Activated naive CD4-positive, alpha-beta T cell treated with anti-CD3 and anti-CD28 coated beads, Interleukin-2, amount 50 U/mL, for 72 hours (primary cell): ENCODE measurements around the gene BLTP3A. TPM values are rescaled to one million over a fixed set of nuclear protein-coding genes. Genes with fewer than 3 reads are reported as not detected.
A peak's percentile ranks its signal among the peaks of the same experiment; 100 is the strongest.
"Not testable (repeated sequence)": the region's sequence is repeated elsewhere in the genome, so short reads cannot be mapped to it uniquely, and the experiment has no call there.

ENCODE experiments used
- ATAC-seq, 2 donors: fragments of 150-1000 bp; cut with Tn5 transposase; 2 replicates each; pipeline ENCODE4 v1.10.0; 2021; ENCODE audit warnings: mild to moderate bottlenecking in 2 of 2, moderate library complexity in 2 of 2
- DNase-seq, 2 donors: peaks; one replicate each; pipeline ENCODE4 v3.0.0; 2021 to 2022; ENCODE audit warnings: low spot score in 2 of 2
- H3K27ac Mint-ChIP-seq, 2 donors: one replicate each; pipeline ENCODE4 v1.8.0; 2022; ENCODE audit warnings: mild to moderate bottlenecking in 2 of 2, mixed read lengths in 2 of 2
- H3K36me3 Mint-ChIP-seq, 2 donors: one replicate each; pipeline ENCODE4 v1.8.0; 2022; ENCODE audit warnings: mixed read lengths in 2 of 2
- H3K9me3 Mint-ChIP-seq, 2 donors: one replicate each; pipeline ENCODE4 v1.8.0; 2022; ENCODE audit warnings: mixed read lengths in 2 of 2
- total RNA-seq, 2 donors: library from RNA; stranded (reverse); gene quantifications; one replicate each; pipeline ENCODE4 v1.2.3, GENCODE V29; 2022

BLTP3A gene, protein sequence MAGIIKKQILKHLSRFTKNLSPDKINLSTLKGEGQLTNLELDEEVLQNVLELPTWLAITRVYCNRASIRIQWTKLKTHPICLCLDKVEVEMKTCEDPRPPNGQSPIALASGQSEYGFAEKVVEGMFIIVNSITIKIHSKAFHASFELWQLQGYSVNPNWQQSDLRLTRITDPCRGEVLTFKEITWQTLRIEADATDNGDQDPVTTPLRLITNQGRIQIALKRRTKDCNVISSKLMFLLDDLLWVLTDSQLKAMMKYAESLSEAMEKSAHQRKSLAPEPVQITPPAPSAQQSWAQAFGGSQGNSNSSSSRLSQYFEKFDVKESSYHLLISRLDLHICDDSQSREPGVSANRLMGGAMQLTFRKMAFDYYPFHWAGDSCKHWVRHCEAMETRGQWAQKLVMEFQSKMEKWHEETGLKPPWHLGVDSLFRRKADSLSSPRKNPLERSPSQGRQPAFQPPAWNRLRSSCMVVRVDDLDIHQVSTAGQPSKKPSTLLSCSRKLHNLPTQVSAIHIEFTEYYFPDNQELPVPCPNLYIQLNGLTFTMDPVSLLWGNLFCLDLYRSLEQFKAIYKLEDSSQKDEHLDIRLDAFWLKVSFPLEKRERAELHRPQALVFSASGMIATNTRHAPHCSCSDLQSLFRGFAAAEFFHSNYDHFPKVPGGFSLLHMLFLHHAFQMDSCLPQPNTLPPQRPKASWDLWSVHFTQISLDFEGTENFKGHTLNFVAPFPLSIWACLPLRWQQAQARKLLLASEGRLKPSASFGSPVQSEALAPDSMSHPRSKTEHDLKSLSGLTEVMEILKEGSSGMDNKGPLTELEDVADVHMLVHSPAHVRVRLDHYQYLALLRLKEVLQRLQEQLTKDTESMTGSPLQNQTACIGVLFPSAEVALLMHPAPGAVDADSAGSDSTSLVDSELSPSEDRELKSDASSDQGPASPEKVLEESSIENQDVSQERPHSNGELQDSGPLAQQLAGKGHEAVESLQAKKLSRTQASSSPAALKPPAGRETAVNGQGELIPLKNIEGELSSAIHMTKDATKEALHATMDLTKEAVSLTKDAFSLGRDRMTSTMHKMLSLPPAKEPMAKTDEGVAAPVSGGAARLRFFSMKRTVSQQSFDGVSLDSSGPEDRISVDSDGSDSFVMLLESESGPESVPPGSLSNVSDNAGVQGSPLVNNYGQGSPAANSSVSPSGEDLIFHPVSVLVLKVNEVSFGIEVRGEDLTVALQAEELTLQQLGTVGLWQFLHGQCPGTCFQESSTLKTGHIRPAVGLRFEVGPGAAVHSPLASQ (N-terminal part only)
- total RNA-seq, result 10 to 100 TPM; 11.1 to 15.0 TPM

DNA sequence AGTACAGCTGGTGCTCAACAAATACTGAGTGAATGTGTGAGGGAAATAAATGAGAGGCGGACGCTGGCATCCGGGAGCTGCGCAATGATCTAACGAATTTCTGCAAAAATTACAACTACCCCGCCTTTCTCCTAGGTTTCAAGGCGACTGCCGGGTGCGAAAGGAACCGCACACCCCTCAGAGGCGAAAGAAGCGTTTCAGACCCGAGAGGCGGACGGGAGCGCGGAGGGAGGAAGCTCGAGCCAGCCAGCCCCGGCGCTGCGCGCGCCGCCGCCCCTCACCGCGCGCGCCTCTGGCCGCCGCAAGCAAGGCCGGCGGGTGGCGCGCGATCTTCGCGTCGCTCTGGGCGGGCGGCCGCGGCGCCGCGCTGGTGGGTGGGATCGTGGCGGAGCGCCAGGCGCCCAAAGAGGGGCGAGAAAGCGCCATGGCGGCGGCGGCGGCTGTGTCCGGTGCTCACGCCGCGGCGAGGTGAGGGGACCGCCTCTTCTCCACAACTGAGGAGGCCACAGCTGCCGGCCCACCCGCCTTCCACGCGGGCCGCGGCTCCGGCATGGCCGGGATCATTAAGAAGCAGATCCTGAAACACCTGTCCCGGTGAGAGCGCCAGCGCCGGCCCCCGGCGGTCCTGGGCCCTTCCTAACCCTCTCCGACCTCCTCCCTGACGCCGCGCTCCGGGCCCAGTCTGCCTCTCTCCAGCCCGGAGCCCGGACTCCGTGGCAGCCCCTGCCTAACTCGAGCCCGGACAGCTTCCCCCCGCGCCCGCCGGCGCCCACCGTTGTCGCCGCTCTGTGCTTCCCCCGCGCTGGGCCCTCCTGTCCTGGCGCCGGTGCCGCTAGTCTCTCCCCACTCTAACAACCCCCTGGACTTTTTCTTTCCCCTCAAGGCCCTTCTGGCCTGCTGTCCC is at the start of gene BLTP3A:
Gene BLTP3A (plus strand): TSS at position 383 of the 904 bp plus-strand sequence. CDS start 168 bp downstream, at position 551.
- H3K36me3 Mint-ChIP-seq, result peaks cover 9 to 16% of the 10 kb centered on the region in 2 donors
- ATAC-seq (peak; percentile 92 to 96), DNase-seq (peak; percentile 75 to 81)
- H3K27ac Mint-ChIP-seq, result peak within 1 kb of the TSS; percentile 95 to 96
- no peaks in the 10 kb centered on the region for H3K9me3 Mint-ChIP-seq

DNA sequence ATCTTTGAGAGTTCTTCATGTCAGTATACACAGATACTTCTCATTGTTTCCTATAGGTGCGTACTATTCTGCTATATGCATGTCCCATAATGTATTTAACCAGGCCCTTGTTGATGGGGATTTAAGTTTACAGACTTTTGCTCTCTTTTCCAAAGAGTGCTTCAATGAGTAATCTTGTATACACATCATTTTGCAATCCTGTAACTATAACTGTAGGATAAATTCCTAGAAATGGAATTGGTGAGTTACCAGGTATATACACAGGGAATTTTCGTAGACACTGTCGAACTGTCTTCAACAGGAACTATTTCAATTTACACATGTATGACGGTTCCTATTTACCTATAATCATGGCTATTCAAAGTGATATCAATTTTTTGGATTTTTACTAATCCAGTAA is 49.8 kb upstream of the BLTP3A start:
- no peak overlapping the region for H3K27ac Mint-ChIP-seq
- DNase-seq (no peak), ATAC-seq (no peak)
- H3K9me3 Mint-ChIP-seq, result no peaks in the 10 kb centered on the region
- H3K36me3 Mint-ChIP-seq, result no peaks in the 10 kb centered on the region

DNA sequence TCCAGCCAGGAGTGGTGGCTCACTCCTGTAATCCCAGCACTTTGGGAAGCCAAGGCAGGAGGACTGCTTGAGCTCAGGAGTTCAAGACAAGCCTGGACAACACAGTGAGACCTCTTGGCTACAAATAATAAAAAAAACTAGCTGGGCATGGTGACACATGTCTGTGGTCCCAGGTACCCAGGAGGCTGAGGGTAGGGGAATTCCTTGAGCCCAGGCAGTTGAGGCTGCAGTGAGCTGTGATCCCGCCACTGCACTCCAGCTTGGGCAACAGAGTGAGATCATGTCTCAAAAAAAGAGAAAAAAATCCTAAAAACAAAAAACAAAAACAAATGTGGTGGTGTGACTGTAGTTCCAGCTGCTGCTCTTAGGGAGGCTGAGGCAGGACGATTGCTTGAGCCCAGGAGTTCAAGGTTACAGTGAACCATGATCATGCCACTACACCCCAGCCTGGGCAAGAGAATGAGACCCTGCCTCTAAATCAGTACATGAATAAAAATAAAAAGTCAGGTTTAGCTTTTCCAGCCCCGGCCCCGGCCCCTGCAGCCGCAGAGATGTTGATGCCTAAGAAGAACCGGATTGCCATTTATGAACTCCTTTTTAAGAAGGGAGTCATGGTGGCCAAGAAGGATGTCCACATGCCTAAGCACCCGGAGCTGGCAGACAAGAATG is 48.1 kb upstream of the BLTP3A start:
- ATAC-seq, result no peak

DNA sequence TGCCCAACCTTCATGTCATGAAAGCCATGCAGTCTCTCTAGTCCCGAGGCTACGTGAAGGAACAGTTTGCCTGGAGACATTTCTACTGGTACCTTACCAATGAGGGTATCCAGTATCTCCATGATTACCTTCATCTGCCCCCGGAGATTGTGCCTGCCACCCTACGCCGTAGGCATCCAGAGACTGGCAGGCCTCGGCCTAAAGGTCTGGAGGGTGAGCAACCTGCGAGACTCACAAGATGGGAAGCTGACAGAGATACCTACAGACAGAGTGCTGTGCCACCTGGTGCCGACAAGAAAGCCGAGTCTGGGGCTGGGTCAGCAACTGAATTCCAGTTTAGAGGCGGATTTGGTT is 47.6 kb upstream of the BLTP3A start:
- H3K36me3 Mint-ChIP-seq, H3K9me3 Mint-ChIP-seq, DNase-seq, ATAC-seq, H3K27ac Mint-ChIP-seq: not testable (repeated sequence)

More for the DNA sequence above, 48.1 kb upstream of the BLTP3A start:
- DNase-seq, result no peak
- no peaks in the 10 kb centered on the region for H3K36me3 Mint-ChIP-seq
- no peaks in the 10 kb centered on the region for H3K9me3 Mint-ChIP-seq
- no peak overlapping the region for H3K27ac Mint-ChIP-seq

DNA sequence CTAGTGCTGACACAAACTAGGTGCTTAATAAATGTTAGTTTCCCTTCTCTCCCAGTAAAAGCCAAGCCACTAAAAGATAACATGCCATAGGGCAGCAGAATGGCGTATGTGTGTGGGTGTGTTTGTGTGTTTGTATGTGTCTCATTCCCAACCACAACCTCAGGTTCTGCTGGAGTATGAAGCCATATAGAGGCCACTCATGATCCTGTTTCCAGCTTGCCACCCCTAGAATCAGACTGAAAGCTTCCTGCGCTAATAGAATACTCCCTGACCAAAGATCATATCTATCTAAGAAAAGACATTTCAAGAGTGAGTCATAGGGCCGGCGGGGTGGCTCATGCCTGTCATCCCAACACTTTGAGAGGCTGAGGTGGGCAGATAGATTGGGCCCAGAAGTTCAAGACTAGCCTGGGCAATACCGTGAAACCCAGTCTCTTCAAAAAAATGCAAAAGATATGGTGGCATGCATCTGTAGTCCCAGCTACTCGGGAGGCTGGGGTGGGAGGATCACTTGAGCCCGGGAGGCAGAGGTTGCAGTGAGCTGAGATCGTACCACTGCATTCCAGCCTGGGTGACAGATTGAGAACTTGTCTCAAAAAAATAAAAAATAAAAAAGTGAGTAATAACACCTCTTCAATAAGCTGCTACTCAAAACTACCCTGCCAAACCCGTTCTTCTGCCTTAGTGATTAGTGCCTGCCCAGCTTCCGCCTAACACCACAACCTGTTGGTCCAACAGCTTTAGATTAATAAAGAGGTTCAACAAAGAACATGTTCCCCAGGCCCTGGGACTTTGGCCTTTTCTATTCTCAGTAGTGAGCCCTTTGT is 46.4 kb upstream of the BLTP3A start:
- DNase-seq, result no peak
- no peaks in the 10 kb centered on the region for H3K36me3 Mint-ChIP-seq
- H3K27ac Mint-ChIP-seq, result peak overlapping the region; percentile 3 to 65
- no peaks in the 10 kb centered on the region for H3K9me3 Mint-ChIP-seq
- ATAC-seq, result peak; percentile 24 to 63

DNA sequence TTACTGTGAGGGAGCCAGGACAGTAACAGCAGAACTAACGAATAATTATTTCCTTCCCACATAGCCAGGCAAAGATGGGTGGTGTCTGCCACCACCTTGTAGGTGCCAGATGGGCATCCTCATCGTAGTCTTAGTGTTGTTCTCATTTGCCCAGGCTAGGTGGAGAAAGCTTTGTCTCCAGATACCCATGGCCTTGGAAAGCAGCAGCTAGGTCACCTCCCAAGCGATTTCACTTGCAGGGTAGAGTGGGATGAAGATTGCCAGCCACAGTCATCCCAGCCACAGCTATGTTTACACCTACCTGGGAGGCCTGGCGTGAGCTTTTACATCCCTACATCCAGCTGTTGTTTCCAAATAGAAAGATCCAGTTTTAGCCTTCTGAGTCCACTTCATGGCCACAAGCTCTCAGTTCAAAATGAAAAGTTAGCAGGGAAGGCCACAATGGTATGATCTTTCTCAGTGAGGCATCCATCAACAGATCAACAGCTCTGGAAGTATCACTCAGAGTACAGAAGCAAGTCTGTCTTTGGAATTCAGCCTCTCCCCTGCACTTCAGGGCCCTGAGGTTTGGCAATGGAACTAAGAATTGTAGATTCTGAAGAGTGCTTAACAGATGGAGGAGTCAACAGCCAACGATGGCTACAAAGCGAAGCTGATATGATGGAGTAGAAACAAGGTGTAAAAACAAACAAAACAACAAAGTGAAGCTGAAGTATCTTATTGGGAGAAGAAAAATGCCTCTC is 45.6 kb upstream of the BLTP3A start:
- Mint-ChIP-seq H3K27ac (peak overlapping the region in 1 of 2 donors; percentile 65), H3K9me3 (no peaks in the 10 kb centered on the region), H3K36me3 (no peaks in the 10 kb centered on the region)
- DNase-seq (no peak), ATAC-seq (no peak)

DNA sequence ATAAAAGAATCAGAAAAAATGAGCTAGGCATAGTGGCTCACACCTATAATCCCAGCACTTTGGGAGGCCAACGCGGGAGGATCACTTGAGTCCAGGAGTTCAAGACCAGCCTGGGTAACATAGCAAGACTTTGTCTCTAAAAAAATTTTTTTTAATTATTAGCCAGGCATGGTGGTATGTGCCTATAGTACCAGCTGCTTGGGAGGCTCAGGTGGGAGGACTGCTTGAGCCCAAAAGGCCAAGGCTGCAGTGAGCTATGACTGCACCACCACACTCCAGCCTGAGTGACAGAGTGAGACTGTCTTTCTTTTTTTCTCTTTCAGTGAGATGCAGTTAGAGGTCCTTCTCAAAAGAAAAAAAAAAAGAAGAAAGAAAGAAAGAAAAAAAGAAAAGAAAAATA is 43.1 kb upstream of the BLTP3A start:
- Mint-ChIP-seq H3K27ac (no peak overlapping the region), H3K9me3 (no peaks in the 10 kb centered on the region), H3K36me3 (no peaks in the 10 kb centered on the region)
- no peak for DNase-seq
- no peak for ATAC-seq

DNA sequence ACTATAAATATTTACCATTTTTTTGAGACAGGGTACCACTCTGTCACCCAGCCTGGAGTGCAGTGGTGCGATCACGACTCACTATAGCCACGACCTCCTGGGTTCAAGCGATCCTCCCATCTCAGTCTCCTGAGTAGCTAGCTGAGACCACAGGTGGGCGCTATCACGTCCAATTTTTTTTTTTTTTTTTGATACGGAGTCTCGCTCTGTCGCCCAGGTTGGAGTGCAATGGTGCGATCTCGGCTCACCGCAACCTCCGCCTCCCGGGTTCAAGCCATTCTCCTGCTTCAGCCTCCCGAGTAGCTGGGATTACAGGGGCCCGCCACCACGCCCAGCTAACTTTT is 35.4 kb upstream of the BLTP3A start:
- not testable (repeated sequence) for H3K36me3 Mint-ChIP-seq, H3K27ac Mint-ChIP-seq, H3K9me3 Mint-ChIP-seq
- DNase-seq (peak in 1 of 2 donors; percentile 48), ATAC-seq (peak; percentile 29 to 43)

DNA sequence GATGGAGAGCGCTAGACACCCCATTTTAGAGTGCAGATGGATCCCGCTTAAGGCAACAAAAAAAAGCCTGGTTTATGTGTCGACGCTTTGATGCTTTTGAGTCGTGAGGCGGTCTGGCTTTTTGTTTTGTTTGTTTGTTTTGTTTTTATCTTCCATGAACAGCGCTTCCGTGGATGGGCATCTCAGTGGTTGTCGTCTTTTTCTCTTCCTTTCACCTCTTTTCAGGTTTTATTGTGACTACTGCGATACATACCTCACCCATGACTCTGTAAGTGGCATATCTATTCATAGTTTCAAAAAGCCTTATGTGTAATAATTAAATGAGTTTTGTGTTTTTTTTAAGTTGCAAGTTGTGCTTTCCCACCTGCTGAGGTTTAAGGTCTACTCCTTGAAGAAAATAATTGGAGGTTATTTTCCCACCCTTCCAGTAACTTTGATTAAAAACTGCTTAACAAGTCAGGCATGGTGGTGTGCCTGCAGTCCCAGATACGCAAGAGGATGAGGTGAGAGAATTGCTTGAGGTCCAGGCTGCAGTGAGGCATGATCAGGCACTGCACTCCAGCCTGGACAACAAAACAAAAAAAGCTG is 34.1 kb upstream of the BLTP3A start:
- H3K27ac Mint-ChIP-seq, result no peak overlapping the region
- no peaks in the 10 kb centered on the region for H3K9me3 Mint-ChIP-seq
- peaks cover 7 to 9% of the 10 kb centered on the region in 2 donors for H3K36me3 Mint-ChIP-seq
- DNase-seq, result no peak
- ATAC-seq, result no peak

DNA sequence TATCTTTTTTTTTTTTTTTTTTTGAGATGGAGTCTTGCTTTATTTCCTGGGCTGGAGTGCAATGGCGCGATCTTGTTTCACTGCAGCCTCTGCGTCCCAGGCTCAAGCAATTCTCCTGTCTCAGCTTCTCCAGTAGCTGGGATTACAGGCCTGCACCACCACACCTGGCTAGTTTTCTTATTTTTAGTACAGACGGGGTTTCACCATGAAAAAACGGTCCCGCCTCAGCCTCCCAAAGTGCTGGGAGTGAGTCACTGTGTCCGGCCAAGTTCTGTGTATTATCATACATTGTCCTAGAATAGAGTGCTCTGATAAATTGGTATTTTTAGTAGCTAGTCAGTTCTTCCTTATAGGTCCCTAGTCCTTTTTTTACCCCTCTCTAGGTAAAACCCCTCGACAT is 31.8 kb upstream of the BLTP3A start:
- DNase-seq, result no peak
- Mint-ChIP-seq H3K9me3 (no peaks in the 10 kb centered on the region), H3K27ac (no peak overlapping the region), H3K36me3 (peaks cover 13 to 16% of the 10 kb centered on the region in 2 donors)
- no peak for ATAC-seq

DNA sequence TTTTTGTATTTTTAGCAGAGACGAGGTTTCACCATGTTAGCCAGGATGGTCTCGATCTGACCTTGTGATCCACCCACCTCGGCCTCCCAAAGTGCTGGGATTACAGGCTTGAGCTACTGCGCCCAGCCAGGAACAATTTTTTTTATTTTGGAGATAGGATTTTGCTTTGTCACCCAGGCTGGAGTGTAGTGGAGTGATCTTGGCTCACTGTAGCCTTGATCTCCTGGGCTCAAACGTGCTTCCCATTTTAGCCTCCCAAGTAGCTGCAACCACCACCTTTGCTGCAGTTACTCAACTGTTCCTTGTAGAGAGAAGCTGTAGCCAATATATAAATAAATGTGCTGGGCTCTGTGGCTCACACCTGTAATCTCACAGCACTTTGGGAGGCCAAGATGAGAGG is 30.2 kb upstream of the BLTP3A start:
- Mint-ChIP-seq H3K36me3 (peaks cover 13 to 17% of the 10 kb centered on the region in 2 donors), H3K27ac (peak overlapping the region in 1 of 2 donors; percentile 6)
- H3K9me3 Mint-ChIP-seq, ATAC-seq, DNase-seq: not testable (repeated sequence)

DNA sequence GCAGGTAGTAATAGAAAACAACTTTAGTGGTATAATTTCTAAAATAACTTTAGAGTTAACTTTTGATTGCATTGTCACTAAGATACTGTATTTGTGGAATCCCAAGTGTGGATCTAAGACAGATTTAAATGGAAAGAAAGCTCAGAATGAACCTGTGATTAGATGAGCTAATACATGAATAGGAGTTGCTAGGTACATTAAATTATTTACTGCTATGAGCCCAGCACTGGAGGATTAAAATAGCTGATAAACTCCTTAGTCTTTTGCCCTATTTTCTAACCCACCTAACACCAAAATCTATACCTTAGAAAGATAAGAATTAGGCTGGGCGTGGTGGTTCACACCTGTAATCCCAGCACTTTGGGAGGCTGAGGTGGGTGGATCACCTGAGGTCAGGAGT is 23.7 kb upstream of the BLTP3A start:
- Mint-ChIP-seq H3K36me3 (peaks cover under 1 to 33% of the 10 kb centered on the region in 2 donors), H3K9me3 (no peaks in the 10 kb centered on the region), H3K27ac (no peak overlapping the region)
- no peak for ATAC-seq
- no peak for DNase-seq

DNA sequence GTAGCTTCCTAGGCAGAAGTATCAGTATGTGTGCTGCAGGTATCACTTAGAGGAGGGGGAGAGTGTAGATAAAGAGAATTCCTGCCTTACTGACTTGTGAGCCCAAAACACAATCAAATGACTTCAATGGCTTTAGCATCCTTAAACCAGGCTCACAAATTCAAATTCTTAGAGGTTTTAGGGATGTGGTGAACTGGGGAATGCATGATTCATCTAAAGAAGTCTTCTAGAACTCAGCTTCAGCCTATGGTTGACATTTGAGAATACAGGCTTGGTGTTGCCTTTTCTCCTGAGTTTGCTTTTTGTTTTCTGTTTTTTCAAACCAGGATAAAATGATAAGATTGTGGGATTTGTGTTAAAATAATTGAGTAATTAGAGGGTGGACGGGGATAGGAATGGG is 20.2 kb upstream of the BLTP3A start:
- ATAC-seq, result peak in 1 of 2 donors; percentile 20
- Mint-ChIP-seq H3K9me3 (no peaks in the 10 kb centered on the region), H3K27ac (no peak overlapping the region), H3K36me3 (peaks cover 0 to 35% of the 10 kb centered on the region in 2 donors)
- DNase-seq, result no peak

DNA sequence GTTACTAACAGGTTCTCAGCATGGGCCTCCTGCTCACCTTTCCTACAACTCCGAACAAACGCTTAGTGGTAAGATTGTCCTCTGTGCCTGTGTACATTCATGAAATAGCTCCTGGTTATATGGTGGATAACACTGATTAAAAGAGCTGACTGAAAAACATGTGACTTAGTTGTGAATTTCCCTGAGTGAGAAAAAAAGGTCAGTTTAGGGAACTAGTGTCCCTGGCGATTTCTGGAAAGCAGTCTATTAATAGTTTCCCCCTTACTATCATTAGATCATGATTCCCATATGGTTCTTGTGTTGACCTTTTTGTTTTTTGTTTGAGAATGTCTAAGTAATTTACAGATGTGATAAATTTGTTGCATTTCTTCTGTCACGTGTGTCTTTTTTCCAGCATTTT is 18.9 kb upstream of the BLTP3A start:
- Mint-ChIP-seq H3K36me3 (peaks cover 0 to 35% of the 10 kb centered on the region in 2 donors), H3K27ac (no peak overlapping the region), H3K9me3 (no peaks in the 10 kb centered on the region)
- DNase-seq (no peak), ATAC-seq (no peak)
